ENCODE results near the gene GBE1. TPM values are rescaled to one million over a fixed set of nuclear protein-coding genes. Genes with fewer than 3 reads are reported as not detected.
"Not testable (repeated sequence)": the region's sequence is repeated elsewhere in the genome, so short reads cannot be mapped to it uniquely, and the experiment has no call there.

Gene GBE1
- total RNA-seq, 1 donor from 2014 or later = 34.4 TPM

DNA sequence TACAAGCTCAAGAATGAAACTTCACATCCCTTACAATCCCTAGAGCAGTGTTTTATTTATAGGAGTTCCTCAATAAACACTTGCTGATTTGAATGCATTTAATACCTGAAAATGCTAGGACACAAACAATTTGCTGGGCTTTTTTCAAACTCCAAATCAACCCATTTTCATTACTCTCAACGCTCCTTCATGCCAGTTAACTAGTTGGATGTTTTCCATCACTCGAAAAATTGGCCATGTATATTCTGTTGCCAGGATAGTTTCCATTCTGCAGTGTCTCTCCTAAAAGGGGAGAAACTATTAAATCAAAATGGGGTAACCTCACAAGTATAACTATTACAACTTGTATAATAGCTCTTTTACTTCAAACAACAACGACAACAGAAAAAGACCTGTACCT is 1.2 kb downstream of the GBE1 start:
- H3K27ac ChIP-seq = no peak overlapping the region

DNA sequence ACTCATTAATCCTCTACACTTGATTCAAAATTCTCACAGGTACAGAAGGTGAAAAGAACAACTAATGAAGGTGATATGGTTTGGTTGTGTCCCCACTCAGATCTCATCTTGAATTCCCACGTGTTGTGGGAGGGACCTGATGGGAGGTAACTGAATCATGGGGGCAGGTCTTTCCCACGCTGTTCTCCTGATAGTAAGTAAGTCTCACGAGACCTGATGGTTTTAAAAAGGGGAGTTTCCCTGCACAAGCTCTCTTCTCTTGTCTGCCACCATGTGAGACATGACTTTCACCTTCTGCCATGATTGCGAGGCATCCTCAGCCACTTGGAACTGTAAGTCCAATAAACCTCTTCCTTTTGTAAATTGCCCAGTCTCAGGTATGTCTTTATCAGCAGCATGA is 2.7 kb downstream of the GBE1 start:
- H3K79me2 ChIP-seq (ENCODE audit: low read depth); H3K9ac ChIP-seq; H3K27me3 Mint-ChIP-seq (ENCODE audit: insufficient read depth, low read depth); H3K4me3 Mint-ChIP-seq; H3K36me3 ChIP-seq; H3K4me3 ChIP-seq; H3K27me3 ChIP-seq; H3K27ac Mint-ChIP-seq; H3K27ac ChIP-seq; H4K20me1 ChIP-seq (ENCODE audit: low read depth); DNase-seq (ENCODE audit: low spot score); H2AFZ ChIP-seq (replicated peaks); H3K4me2 ChIP-seq; H3K9me3 ChIP-seq (ENCODE audit: low read depth): not testable (repeated sequence)
- peaks cover 19% of the 10 kb centered on the region for H3K9me3 Mint-ChIP-seq
- H3K4me1 Mint-ChIP-seq = peaks cover 15% of the 10 kb centered on the region
- Histone ChIP-seq H3F3A (ENCODE audit: low read depth) (peaks cover 22% of the 10 kb centered on the region), H3K4me1 (peaks cover 23% of the 10 kb centered on the region)
- H3K36me3 Mint-ChIP-seq = peaks cover 20% of the 10 kb centered on the region

More for the DNA sequence above, 1.2 kb downstream of the GBE1 start:
- peaks cover 15% of the 10 kb centered on the region for H3K4me1 Mint-ChIP-seq
- H3F3A ChIP-seq (ENCODE audit: low read depth) = peaks cover 22% of the 10 kb centered on the region
- no peaks in the 10 kb centered on the region for H3K36me3 ChIP-seq
- peak overlapping the region; percentile 93 for H3K4me3 Mint-ChIP-seq
- peak overlapping the region; percentile 89 for H3K4me2 ChIP-seq
- no peak overlapping the region for H3K27ac Mint-ChIP-seq
- DNase-seq (ENCODE audit: low spot score) = no peak
- TF ChIP-seq, protein P1, sequence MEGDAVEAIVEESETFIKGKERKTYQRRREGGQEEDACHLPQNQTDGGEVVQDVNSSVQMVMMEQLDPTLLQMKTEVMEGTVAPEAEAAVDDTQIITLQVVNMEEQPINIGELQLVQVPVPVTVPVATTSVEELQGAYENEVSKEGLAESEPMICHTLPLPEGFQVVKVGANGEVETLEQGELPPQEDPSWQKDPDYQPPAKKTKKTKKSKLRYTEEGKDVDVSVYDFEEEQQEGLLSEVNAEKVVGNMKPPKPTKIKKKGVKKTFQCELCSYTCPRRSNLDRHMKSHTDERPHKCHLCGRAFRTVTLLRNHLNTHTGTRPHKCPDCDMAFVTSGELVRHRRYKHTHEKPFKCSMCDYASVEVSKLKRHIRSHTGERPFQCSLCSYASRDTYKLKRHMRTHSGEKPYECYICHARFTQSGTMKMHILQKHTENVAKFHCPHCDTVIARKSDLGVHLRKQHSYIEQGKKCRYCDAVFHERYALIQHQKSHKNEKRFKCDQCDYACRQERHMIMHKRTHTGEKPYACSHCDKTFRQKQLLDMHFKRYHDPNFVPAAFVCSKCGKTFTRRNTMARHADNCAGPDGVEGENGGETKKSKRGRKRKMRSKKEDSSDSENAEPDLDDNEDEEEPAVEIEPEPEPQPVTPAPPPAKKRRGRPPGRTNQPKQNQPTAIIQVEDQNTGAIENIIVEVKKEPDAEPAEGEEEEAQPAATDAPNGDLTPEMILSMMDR (IDR thresholded peaks at IDR 0.05) = no peak
- TF ChIP-seq EZH2phosphoT487 (IDR thresholded peaks at IDR 0.05) (no peak), EZH2 (IDR thresholded peaks at IDR 0.05) (no peak)
- H3K4me1 ChIP-seq = peaks cover 23% of the 10 kb centered on the region
- no peaks in the 10 kb centered on the region for H4K20me1 ChIP-seq (ENCODE audit: low read depth)
- no peaks in the 10 kb centered on the region for H3K9me3 ChIP-seq (ENCODE audit: low read depth)
- peaks cover 17% of the 10 kb centered on the region for H3K36me3 Mint-ChIP-seq
- no peak overlapping the region for H2AFZ ChIP-seq (replicated peaks)
- H3K27me3 Mint-ChIP-seq (ENCODE audit: insufficient read depth, low read depth) = peaks cover 2% of the 10 kb centered on the region
- H3K9ac ChIP-seq = no peak overlapping the region
- H3K4me3 ChIP-seq = peak overlapping the region; percentile 62
- no peaks in the 10 kb centered on the region for H3K27me3 ChIP-seq
- no peaks in the 10 kb centered on the region for H3K79me2 ChIP-seq (ENCODE audit: low read depth)
- peaks cover 6% of the 10 kb centered on the region for H3K9me3 Mint-ChIP-seq

DNA sequence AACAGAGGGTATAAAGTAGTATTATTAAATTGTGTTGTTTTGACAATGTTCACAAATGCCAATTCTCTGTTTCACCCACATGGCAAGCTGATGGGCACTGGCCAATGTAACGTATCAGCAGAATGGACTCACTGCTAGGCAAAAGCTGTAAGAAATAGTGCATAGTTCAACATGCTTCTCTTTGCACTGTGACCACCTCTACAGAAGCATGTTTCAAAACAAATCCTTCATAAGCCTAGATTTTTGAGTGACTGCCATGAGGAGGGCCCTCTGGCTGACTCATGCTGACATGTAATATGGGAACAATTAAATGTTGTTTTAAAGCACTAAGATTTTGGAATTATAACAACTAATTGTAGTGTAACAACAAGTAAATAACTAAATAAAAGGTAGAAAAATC is 3.2 kb downstream of the GBE1 start:
- no peak overlapping the region for H2AFZ ChIP-seq (replicated peaks)
- TF ChIP-seq EZH2phosphoT487 (IDR thresholded peaks at IDR 0.05) = no peak
- no peak for TF ChIP-seq EZH2 (IDR thresholded peaks at IDR 0.05)
- TF ChIP-seq, protein P1 (IDR thresholded peaks at IDR 0.05) = no peak
- H4K20me1 ChIP-seq (ENCODE audit: low read depth) = no peaks in the 10 kb centered on the region
- H3K4me1 ChIP-seq = peaks cover 23% of the 10 kb centered on the region
- DNase-seq (ENCODE audit: low spot score) = no peak
- H3K4me3 ChIP-seq = no peak overlapping the region
- no peaks in the 10 kb centered on the region for H3K79me2 ChIP-seq (ENCODE audit: low read depth)
- H3K4me3 Mint-ChIP-seq = no peak overlapping the region
- no peak overlapping the region for H3K27ac Mint-ChIP-seq
- no peak overlapping the region for H3K9ac ChIP-seq
- H3K9me3 ChIP-seq (ENCODE audit: low read depth) = no peaks in the 10 kb centered on the region
- H3K27ac ChIP-seq = no peak overlapping the region
- peaks cover 20% of the 10 kb centered on the region for H3K9me3 Mint-ChIP-seq
- H3K36me3 ChIP-seq = no peaks in the 10 kb centered on the region
- H3K4me1 Mint-ChIP-seq = peaks cover 15% of the 10 kb centered on the region
- no peak overlapping the region for H3K4me2 ChIP-seq
- no peaks in the 10 kb centered on the region for H3K27me3 ChIP-seq
- peaks cover 22% of the 10 kb centered on the region for H3F3A ChIP-seq (ENCODE audit: low read depth)
- H3K36me3 Mint-ChIP-seq = peaks cover 20% of the 10 kb centered on the region
- peaks cover 2% of the 10 kb centered on the region for H3K27me3 Mint-ChIP-seq (ENCODE audit: insufficient read depth, low read depth)

DNA sequence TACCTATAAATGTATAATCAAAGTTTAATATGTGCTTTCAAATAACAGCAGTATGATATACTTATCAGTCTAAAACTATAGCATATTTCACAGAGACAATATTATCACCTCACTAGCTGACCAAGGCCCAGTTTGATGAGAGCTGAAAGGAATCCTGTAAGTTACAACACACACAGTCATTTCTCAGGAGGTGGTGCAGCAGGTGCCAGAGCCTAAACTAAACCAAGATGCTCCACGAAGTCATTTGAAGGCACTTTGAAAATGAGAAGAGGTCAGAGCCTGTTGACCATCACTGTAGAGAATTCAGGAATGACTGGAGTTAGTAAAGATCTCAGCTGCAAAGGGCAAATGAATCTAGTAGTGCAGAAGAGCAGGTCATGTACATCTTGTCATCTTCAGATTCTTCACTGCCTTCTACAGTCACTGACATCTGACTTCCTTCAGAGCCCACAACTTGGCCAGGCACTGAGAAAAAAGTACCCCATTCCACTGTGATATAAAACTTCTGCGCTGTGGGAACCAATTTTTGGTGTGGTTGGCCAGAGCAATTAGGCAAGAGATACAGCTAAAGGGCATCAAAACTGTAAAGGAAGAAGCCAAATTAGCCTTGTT is 7.9 kb downstream of the GBE1 start:
- H3K79me2 ChIP-seq (ENCODE audit: low read depth) = no peaks in the 10 kb centered on the region
- H3K27me3 Mint-ChIP-seq (ENCODE audit: insufficient read depth, low read depth) = no peaks in the 10 kb centered on the region
- no peaks in the 10 kb centered on the region for H3K4me1 Mint-ChIP-seq

More for the DNA sequence above, 7.9 kb downstream of the GBE1 start:
- no peak overlapping the region for H3K4me3 Mint-ChIP-seq
- peaks cover 18% of the 10 kb centered on the region for H3K36me3 Mint-ChIP-seq
- no peak for DNase-seq (ENCODE audit: low spot score)
- H4K20me1 ChIP-seq (ENCODE audit: low read depth) = no peaks in the 10 kb centered on the region
- no peaks in the 10 kb centered on the region for H3K4me1 ChIP-seq
- H3K9ac ChIP-seq = no peak overlapping the region
- no peak overlapping the region for H3K4me3 ChIP-seq
- H3K27me3 ChIP-seq = no peaks in the 10 kb centered on the region
- H2AFZ ChIP-seq (replicated peaks) = no peak overlapping the region
- H3K9me3 ChIP-seq (ENCODE audit: low read depth) = no peaks in the 10 kb centered on the region
- TF ChIP-seq EZH2phosphoT487 (IDR thresholded peaks at IDR 0.05) (no peak), EZH2 (IDR thresholded peaks at IDR 0.05) (no peak)
- TF ChIP-seq, protein P1 (IDR thresholded peaks at IDR 0.05) = no peak
- no peak overlapping the region for H3K27ac ChIP-seq
- no peaks in the 10 kb centered on the region for H3K36me3 ChIP-seq
- H3F3A ChIP-seq (ENCODE audit: low read depth) = no peaks in the 10 kb centered on the region
- H3K4me2 ChIP-seq = no peak overlapping the region
- H3K27ac Mint-ChIP-seq = no peak overlapping the region
- H3K9me3 Mint-ChIP-seq = peaks cover 16% of the 10 kb centered on the region

Data from neural progenitor cell (in vitro differentiated cells).